K562 (cell line): Measurements from ENCODE around the gene C19orf12.

Source experiments
- ATF4 ChIP-seq: fragments of 450-650 bp; formaldehyde crosslinking; IDR thresholded peaks from 2 replicates; pipeline ENCODE4 v1.4.0; 2022; ENCODE audit warnings: mild to moderate bottlenecking, moderate library complexity
- CREB1 ChIP-seq, 2 experiments: sonication (generic) in 1 of 2; formaldehyde crosslinking in 1 of 2; IDR thresholded peaks; 2 replicates each; pipeline versions ENCODE4 v1.6.1 to v1.8.0; 2012 to 2022; ENCODE audit warnings: inconsistent platforms in 1 of 2, mild to moderate bottlenecking in 1 of 2, missing genetic modification reagents in 1 of 2, moderate library complexity in 1 of 2
- CTCF ChIP-seq, 3 experiments: IDR thresholded peaks in 2 of 3; conservative IDR thresholded peaks in 1 of 3; 2 replicates each; pipeline ENCODE4 v1.5.1; 2011 to 2012; ENCODE audit warnings: low read length in 3 of 3, mild to moderate bottlenecking in 3 of 3, control low read depth in 2 of 3, improper control_type of control experiment in 1 of 3, inconsistent platforms in 1 of 3, low read depth in 1 of 3, mixed read lengths in 1 of 3, moderate library complexity in 1 of 3; ENCODE audit not compliant: insufficient read depth in 2 of 3

GRCh38 chr19:29695765-29696564 is 19.1 kb downstream of the C19orf12 start:
- no peak for TF ChIP-seq CREB1 (IDR thresholded peaks at IDR 0.05)
- no peak for TF ChIP-seq CREB1 (CRISPR knock-in tag; IDR thresholded peaks at IDR 0.05)
- TF ChIP-seq ATF4 (CRISPR knock-in tag), result no peak
- no peak for TF ChIP-seq CTCF (IDR thresholded peaks at IDR 0.05 in 2 of 3, conservative IDR thresholded peaks at IDR 0.05 in 1 of 3; ENCODE audit: insufficient read depth in 2 of 3, low read depth in 1 of 3, low read length in 3 of 3)
